ENCODE results near the gene GCLC.

DNA sequence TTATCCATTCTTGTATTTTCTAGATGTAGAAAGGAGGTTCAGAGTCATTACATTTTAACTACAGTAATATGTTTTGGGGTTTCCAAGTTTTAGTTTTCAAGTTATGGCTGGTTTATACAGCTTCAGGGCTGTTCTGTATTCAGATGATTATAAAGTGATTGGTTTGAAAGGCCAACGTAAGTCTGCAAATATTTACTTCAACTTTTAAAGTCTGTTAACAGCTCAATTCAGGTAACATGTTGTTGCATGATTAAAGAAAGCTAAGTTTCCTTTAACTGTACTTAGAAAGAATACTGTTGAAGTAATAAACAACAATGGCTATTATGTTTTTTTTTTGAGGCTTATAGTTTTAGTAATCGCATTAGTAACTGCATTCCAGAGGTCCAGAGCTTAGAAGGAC lies 22.8 kb upstream of the GCLC start:
- TF ChIP-seq, protein P1, sequence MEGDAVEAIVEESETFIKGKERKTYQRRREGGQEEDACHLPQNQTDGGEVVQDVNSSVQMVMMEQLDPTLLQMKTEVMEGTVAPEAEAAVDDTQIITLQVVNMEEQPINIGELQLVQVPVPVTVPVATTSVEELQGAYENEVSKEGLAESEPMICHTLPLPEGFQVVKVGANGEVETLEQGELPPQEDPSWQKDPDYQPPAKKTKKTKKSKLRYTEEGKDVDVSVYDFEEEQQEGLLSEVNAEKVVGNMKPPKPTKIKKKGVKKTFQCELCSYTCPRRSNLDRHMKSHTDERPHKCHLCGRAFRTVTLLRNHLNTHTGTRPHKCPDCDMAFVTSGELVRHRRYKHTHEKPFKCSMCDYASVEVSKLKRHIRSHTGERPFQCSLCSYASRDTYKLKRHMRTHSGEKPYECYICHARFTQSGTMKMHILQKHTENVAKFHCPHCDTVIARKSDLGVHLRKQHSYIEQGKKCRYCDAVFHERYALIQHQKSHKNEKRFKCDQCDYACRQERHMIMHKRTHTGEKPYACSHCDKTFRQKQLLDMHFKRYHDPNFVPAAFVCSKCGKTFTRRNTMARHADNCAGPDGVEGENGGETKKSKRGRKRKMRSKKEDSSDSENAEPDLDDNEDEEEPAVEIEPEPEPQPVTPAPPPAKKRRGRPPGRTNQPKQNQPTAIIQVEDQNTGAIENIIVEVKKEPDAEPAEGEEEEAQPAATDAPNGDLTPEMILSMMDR (IDR thresholded peaks at IDR 0.05), result no peak
- no peak for TF ChIP-seq POLR2A (IDR thresholded peaks at IDR 0.05)
- TF ChIP-seq EP300 (IDR thresholded peaks at IDR 0.05), result no peak
- TF ChIP-seq POLR2AphosphoS5 (IDR thresholded peaks at IDR 0.05), result no peak

Measured in stomach (tissue), 4 donors.